Measurements from ENCODE around the gene FCHO2. TPM values are rescaled to one million over a fixed set of nuclear protein-coding genes. Genes with fewer than 3 reads are reported as not detected.

The FCHO2 gene
- total RNA-seq, 4 donors from 2014 or later, result 24.9 to 37.5 (median 30.7) TPM

DNA sequence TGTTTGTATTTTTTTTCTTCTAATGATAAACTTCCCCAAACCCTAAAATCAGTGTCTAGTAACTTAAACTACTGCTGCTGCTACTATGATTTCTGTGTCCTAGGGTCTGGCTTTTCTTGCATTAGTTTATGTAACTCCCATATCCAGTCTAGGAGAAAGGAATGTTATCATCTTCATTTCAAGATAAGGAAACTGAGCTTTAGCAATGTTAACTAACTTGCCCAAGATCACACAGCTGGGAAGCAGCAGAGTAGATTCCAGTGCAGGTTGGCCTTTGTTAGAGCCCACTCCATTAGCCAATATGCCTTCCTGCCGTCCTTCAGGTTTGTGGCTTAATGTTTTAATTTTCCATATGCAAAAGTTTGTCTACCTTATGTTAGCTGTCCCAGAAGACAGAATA, 175.0 kb downstream of the FCHO2 start:
- 64 to 76% methylated on average over 1 of the region's 1 CpG for WGBS, 2 donors
- Histone ChIP-seq H3K36me3 (no peaks in the 10 kb centered on the region), H3K27ac (no peak overlapping the region), H3K4me1 (no peaks in the 10 kb centered on the region), H3K4me3 (no peak overlapping the region), H3K9me3 (no peaks in the 10 kb centered on the region), H3K27me3 (no peaks in the 10 kb centered on the region)
- DNase-seq (ENCODE audit: low spot score in 2 of 2), result no peak
- no peak for TF ChIP-seq POLR2A (IDR thresholded peaks at IDR 0.05)
- TF ChIP-seq, protein P1, sequence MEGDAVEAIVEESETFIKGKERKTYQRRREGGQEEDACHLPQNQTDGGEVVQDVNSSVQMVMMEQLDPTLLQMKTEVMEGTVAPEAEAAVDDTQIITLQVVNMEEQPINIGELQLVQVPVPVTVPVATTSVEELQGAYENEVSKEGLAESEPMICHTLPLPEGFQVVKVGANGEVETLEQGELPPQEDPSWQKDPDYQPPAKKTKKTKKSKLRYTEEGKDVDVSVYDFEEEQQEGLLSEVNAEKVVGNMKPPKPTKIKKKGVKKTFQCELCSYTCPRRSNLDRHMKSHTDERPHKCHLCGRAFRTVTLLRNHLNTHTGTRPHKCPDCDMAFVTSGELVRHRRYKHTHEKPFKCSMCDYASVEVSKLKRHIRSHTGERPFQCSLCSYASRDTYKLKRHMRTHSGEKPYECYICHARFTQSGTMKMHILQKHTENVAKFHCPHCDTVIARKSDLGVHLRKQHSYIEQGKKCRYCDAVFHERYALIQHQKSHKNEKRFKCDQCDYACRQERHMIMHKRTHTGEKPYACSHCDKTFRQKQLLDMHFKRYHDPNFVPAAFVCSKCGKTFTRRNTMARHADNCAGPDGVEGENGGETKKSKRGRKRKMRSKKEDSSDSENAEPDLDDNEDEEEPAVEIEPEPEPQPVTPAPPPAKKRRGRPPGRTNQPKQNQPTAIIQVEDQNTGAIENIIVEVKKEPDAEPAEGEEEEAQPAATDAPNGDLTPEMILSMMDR (IDR thresholded peaks at IDR 0.05), result no peak

DNA sequence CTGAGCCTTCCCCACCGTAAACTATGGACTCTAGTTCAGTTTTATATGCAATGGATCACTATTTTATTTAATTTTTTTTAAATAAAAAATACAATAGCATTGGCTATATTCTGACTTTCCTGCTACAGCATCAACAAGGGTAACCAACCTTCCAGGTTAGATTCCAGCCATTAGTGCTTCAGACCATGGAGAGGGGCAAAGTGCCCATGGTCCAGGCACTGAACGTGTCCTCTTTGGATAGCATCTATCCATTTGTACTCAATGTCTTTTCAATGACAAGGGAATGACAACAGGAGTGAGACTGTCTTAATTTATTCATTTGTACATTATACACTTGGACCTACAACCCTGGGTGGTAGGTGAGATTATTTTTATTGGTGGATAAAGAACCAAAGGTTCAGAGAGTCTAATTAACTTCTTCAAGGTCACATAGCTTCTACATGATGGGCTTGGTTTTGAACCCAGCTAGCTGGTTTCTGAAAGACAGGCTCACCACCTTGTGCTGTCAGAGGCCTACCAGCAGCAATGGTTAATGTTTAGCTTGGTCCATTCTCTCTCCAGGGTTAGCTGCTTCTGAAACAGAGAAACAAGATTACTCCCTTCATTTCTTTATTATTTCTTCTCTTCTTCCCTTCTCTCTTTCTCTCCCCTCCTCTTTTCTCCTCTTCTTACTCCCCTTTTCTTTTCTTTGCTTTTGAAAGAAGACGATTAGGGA, 176.0 kb downstream of the FCHO2 start:
- Histone ChIP-seq H3K4me1 (no peaks in the 10 kb centered on the region), H3K4me3 (no peak overlapping the region), H3K36me3 (no peaks in the 10 kb centered on the region), H3K9me3 (no peaks in the 10 kb centered on the region), H3K27ac (no peak overlapping the region), H3K27me3 (peaks cover 0 to 7% of the 10 kb centered on the region in 2 donors)
- no peak for DNase-seq (ENCODE audit: low spot score in 2 of 2)
- TF ChIP-seq, protein P1 (IDR thresholded peaks at IDR 0.05), result no peak
- TF ChIP-seq EP300 (IDR thresholded peaks at IDR 0.05) (no peak), POLR2A (IDR thresholded peaks at IDR 0.05) (no peak)
- 76 to 80% methylated on average over 3 of the region's 3 CpGs for WGBS, 2 donors

DNA sequence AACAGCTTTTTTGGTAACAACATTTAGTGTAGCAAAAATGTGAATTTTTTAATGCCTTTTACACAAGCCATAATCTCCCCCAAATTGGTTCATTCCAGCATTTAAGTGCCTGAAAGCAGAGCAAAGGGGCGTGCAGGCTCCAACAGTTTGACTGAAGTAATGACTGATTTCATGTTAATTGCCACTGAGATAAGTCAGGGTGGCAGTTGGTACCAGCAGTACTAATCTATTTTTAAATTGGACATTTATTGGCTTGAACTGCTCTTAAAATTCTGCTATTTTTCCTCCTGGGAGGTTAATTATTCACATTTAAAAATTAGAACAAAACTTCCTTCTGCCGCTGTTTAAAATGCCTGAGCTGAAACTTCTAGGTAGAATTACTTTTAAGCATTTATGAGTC, 176.9 kb downstream of the FCHO2 start:
- TF ChIP-seq, protein P1 (IDR thresholded peaks at IDR 0.05), result no peak
- TF ChIP-seq EP300 (IDR thresholded peaks at IDR 0.05) (no peak), POLR2A (IDR thresholded peaks at IDR 0.05) (no peak)
- DNase-seq (ENCODE audit: low spot score in 2 of 2), result no peak
- Histone ChIP-seq H3K9me3 (no peaks in the 10 kb centered on the region), H3K27me3 (peaks cover 0 to 9% of the 10 kb centered on the region in 2 donors), H3K4me3 (no peak overlapping the region), H3K27ac (no peak overlapping the region), H3K36me3 (no peaks in the 10 kb centered on the region), H3K4me1 (no peaks in the 10 kb centered on the region)
- 85 to 86% methylated on average over 2 of the region's 2 CpGs for WGBS, 2 donors

DNA sequence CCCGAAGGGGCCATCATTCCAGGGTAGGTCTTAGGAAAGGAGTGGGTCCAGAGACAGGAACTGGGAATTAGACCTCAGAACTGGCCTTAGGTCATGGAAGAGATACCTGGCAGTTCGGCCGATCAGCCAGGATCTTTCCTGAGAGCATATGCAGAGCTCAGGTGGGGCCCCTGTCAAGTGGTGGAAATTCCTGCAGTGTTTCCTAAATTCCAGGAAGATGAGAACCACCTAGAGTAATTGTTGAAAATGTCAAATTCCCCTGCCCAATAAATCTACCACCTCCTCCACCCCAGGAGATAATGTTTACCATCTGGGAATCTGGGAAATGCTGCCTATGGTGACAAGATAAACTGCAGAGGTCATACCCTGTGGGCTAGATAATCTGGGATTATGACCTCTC, 179.2 kb downstream of the FCHO2 start:
- WGBS, 2 donors, result 90 to 98% methylated on average over 3 of the region's 3 CpGs
- no peak for TF ChIP-seq POLR2A (IDR thresholded peaks at IDR 0.05)
- Histone ChIP-seq H3K36me3 (no peaks in the 10 kb centered on the region), H3K9me3 (no peaks in the 10 kb centered on the region), H3K27ac (no peak overlapping the region), H3K4me1 (no peaks in the 10 kb centered on the region), H3K27me3 (peaks cover 0 to 9% of the 10 kb centered on the region in 2 donors), H3K4me3 (no peak overlapping the region)
- DNase-seq (ENCODE audit: low spot score in 2 of 2), result no peak

DNA sequence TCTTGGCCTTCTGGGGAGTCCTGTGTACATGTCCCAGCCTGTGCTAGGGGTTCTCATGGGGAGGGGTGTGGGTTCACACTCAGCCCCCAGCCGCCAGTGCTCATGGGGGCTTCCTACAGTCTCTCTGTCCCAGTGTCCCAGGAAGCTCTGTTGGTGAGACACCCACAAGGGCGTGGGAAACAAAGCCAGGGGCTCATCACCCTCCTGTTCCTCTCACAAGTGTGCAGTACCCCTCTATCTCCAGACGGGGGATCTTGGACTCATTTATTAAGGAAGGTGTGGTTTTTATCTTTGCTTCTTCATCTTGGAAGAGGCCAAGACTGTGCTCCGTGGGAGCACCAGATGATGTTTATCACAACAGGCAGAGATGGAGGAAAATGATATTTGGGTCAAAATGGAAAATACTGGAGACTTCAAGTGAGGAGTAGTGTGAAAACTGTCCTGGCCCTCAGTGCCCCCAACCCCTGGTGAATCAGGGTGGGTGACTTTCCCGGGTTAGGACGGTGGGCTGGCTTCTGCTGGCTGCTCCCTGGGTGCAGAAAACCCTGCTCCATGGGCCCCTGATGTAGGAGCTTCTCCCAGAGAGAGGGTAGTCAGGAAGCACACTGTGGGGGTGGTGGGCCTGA, 179.7 kb downstream of the FCHO2 start:
- WGBS, 2 donors, result 59 to 64% methylated on average over 6 of the region's 6 CpGs
- Histone ChIP-seq H3K4me3 (no peak overlapping the region), H3K4me1 (no peaks in the 10 kb centered on the region), H3K27me3 (peaks cover 0 to 9% of the 10 kb centered on the region in 2 donors), H3K27ac (no peak overlapping the region), H3K36me3 (no peaks in the 10 kb centered on the region), H3K9me3 (no peaks in the 10 kb centered on the region)
- peak in 1 of 2 donors; percentile 19 for DNase-seq (ENCODE audit: low spot score in 2 of 2)
- TF ChIP-seq POLR2A (IDR thresholded peaks at IDR 0.05) (no peak), EP300 (IDR thresholded peaks at IDR 0.05) (no peak)
- TF ChIP-seq, protein P1 (IDR thresholded peaks at IDR 0.05), result peak; percentile 21 to 68 (median 35)

Measured in tibial nerve (tissue), 4 donors.